ENCODE measurements around the gene NR4A2.

GRCh38 chr2:156332284-156332533 is 312 bp downstream of the NR4A2 start:
- TF ChIP-seq CTCF (IDR thresholded peaks at IDR 0.05; ENCODE audit: poor library complexity) (no peak), EZH2phosphoT487 (IDR thresholded peaks at IDR 0.05; ENCODE audit: low read depth, severe bottlenecking, unreplicated experiment) (no peak)

Measured in hepatocyte (in vitro differentiated cells).